DMS 273 (cell line): ENCODE results near the gene ABCG5.
A peak's percentile ranks its signal among the peaks of the same experiment; 100 is the strongest.

Experiments
- DNase-seq: peaks from one replicate; lab custom pipeline; 2025; ENCODE audit not compliant: unreplicated experiment; lab: John Stamatoyannopoulos, UW

Gene ABCG5

GRCh38 chr2:43810888-43811287 is 27.8 kb downstream of the ABCG5 start:
- no peak for DNase-seq

DNA sequence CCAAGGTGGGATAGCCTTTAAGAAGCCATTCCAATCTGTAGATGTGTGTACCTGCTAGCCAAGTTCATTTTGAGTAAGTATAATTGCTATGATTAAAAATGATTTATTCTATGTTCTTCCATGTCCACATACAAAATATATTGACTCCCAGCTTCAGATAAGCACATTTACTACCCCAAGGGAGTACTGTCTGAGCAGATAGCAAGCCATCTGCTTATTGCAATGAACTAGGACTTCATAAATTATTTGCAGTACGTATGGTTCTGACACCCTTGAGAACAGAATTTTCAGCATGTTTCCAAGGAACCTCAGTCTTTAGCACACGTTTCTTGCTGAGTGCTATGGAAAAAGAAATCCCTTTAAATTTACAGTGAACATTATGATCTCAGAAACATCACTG is 28.2 kb downstream of the ABCG5 start:
- DNase-seq = no peak

GRCh38 chr2:43806719-43807031 is 32.0 kb downstream of the ABCG5 start:
- DNase-seq = no peak

GRCh38 chr2:43803113-43803512 is 35.5 kb downstream of the ABCG5 start:
- no peak for DNase-seq

DNA sequence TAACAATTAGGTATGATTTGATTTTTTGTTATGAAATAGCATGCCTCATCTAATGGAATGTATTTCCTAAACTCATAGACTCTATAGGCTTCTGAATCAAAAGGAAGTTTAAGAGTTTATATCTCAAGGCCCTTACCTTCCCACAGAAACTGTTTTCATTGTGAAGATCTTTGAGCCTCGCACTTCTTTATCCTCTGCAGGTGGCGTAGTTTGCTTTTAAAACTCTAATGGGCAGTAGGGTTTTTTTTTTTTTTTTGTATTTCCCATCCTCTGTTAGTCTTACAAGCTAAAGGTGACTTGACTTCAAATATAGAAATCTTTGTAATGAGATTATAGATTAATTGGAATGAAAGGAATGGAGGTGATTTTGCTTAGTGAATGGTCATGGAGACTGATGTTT is 36.5 kb downstream of the ABCG5 start:
- no peak for DNase-seq

GRCh38 chr2:43800894-43801293 is 37.7 kb downstream of the ABCG5 start:
- DNase-seq = no peak

DNA sequence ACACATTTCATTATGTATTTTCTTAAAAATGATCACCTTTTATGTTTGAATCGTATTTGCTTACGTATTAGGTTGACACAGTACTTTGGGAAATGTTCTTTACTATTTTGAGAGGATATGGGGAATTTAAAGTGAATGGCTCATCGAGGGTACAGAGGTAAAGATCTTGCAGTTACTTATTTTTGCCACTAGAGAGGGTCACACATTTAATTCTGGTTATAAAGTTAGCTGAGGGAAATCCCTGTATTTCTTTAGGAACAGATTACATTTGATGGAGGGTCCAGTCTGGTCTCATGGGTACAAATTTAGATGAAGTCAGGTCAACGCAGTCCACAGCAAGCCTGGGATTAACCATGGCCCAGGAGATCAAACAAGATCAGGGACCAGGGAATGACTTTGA is 40.3 kb downstream of the ABCG5 start:
- peak; percentile 9 for DNase-seq

GRCh38 chr2:43796206-43796605 is 42.4 kb downstream of the ABCG5 start:
- DNase-seq = no peak

DNA sequence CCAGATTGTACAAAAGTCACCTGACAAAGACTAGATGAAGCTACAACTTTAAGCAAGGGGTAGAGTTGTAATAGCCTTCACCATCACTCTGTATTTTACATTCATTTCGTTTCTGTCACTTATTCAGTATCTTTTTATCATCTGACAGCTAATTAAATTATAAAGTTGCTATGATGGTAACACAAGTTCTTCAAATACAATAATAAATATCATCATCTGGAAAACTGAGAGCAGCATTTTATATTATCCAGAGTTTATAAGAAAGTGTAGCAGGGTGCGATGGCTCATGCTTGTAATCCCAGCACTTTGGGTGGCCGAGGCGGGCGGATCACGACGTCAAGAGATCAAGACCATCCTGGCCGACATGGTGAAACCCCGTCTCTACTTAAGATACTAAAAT is 43.7 kb downstream of the ABCG5 start:
- no peak for DNase-seq

DNA sequence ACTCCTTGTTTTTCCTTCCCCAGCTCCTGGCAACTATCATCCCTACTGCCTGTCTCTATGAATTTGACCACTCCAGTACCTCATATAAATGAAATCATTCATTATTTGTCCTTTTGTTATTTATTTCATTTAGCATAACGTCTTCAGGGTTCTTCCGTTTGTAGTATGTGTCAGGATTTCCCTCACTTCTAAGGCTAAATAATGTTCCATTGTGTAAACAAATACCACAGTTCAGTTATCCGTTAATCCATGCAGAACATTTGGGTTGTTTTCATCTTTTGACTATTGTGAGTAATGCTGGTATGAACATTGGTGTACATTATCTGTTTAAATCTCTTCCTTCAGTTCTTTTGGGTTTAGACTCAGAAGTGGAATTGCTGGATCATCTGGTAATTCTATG is 46.0 kb downstream of the ABCG5 start:
- no peak for DNase-seq

DNA sequence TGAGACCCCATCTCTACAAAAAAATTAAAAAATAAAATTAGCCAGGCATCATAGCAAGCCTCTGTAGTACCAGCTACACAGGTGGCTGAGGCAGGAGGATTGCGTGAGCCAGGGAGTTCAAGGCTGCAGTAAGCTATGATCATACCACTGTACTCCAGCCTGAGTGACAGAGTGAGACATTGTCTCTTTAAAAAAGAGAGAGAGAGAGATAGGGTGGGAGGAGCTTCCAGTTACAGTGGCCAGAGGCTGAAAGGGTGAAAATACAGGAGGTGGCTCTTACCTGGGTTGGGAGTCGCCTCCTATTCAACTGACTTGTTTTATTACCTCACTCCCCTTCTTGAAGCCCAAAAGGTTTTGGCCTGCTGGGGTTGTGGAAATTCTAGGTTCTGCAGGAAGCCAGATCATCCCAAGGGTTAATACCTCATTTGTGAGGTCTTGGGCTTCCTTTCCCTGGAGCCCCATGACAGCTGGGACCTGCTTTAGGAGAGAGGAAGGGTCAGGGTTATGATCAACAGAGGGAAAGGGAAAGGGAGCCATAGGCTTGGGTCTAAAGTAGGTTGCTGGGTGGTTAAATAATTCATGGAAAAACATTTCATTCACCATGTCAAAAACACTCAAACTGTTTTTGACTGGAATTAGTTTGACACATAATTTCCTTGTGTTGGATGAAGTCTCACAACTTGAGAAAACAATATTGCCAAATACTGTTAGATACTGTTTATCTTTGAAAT is 47.4 kb downstream of the ABCG5 start:
- DNase-seq = no peak

DNA sequence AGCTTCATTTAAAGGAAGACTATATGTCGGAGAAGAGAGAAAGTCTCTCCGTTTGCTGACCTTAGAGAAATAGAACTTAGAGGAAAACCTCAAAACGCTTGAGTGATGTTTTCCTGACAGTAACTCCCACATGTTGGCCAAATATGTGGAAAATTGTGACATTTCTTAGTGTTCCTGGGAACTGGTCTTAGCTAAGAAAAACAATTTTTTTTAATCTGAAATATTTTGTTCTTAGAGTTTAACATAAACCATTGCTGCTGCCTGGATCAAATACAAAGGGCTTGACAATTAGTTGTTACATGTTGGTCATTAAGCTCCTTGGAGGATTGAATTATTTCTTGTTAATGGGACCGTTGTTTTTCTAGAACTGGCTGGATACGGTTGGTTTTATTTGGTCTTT is 48.5 kb downstream of the ABCG5 start:
- no peak for DNase-seq

DNA sequence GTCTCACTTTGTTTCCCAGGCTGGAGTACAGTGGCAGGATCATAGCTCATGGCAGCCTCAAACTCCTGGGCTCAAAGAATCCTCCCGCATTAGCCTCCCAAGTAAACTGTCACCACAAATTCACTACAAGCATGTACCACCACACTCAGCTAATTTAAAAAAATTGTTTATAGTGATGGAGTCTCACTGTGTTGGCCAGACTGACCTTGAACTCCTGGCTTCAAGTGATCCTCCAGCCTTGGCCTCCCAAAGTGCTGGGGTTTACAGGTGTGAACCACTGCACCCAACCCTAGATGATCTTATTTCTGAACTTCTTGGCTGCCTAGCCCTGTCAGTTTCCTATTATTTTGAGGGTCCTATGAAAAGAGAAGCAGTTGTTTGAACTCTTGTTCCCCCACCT is 50.0 kb downstream of the ABCG5 start:
- no peak for DNase-seq

GRCh38 chr2:43787895-43788294 is 50.7 kb downstream of the ABCG5 start:
- DNase-seq = no peak

GRCh38 chr2:43778233-43778632 is 60.4 kb downstream of the ABCG5 start:
- no peak for DNase-seq

GRCh38 chr2:43777306-43777926 is 61.2 kb downstream of the ABCG5 start:
- DNase-seq = no peak

- DNase-seq = no peak
Observed at GRCh38 chr2:43776324-43776723, 62.3 kb downstream of the ABCG5 start.

GRCh38 chr2:43774617-43775016 is 64.0 kb downstream of the ABCG5 start:
- DNase-seq = no peak

GRCh38 chr2:43773876-43774613 is 64.6 kb downstream of the ABCG5 start, which contains the start of gene DYNC2LI1:
DYNC2LI1 (plus strand) TSS chr2:43774039; CDS start chr2:43774139, 100 bp downstream.
- peak; percentile 96 for DNase-seq

GRCh38 chr2:43766006-43766405 is 72.6 kb downstream of the ABCG5 start:
- DNase-seq = peak; percentile 20

DNA sequence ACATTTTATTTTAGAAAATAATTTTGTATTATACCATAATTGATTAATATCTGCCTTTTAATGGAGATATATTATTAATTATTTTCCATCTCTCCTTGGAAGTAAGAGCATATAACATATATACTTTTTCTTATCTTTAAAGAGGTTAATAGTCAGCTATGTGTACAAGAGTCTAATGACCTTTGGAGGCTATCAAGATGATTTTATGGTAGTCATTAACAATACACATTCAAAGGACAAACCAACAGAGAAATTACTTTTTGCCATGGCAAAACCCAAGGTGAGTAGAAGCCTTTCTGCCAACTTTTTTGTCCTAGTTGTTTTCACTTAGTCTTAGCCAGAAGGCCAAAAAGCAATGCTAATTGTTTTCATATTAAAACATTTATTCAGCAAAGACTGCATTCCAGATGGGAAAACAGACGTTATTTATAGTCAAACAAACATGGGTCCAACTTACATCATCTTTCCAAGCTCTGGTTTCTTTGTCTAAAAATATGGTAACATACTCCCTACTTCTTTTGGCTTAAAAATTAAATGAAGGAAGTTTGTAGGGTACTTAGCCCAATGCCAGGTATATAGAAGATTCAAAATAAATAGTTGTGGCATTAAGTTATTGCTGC is 74.4 kb downstream of the ABCG5 start:
- DNase-seq = peak; percentile 79

DNA sequence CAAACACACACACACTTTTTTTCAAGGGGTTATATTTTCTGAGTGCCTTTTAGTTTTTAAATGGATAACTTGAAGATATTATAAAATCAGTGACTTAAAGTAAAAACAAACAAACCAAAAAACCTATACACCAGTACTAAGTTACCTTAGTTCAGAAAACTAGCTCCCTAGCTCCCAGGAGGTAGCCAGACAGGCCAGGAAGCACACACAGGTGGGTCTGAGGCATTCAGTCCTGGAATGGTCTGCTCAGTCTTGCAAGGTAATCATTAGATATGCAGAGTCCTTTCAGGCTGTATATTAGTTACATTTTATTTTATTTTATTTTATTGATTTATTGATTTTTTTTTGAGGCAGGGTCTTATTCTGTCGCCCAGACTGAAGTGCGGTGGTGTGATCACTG is 75.5 kb downstream of the ABCG5 start:
- no peak for DNase-seq
